HepG2 (cell line): ENCODE results near the gene DPP7. TPM values are rescaled to one million over a fixed set of nuclear protein-coding genes. Genes with fewer than 3 reads are reported as not detected.

Experiments used
- CSRNP1 ChIP-seq: sonication (generic); formaldehyde crosslinking; IDR thresholded peaks from 2 replicates; pipeline ENCODE4 v1.8.1; 2023; ENCODE audit warnings: mild to moderate bottlenecking, missing genetic modification reagents
- DBP ChIP-seq: sonication (generic); formaldehyde crosslinking; IDR thresholded peaks from 2 replicates; pipeline ENCODE4 v1.4.0; 2020; ENCODE audit warnings: missing genetic modification reagents; ENCODE audit errors: not compliant biosample characterization
- ESRRA ChIP-seq: sonication (generic); formaldehyde crosslinking; IDR thresholded peaks from 2 replicates; pipeline ENCODE4 v1.5.1; 2020; ENCODE audit warnings: mild to moderate bottlenecking, low read depth, missing genetic modification reagents
- FOXK2 ChIP-seq: fragments of 450-650 bp; IDR thresholded peaks from 2 replicates; pipeline ENCODE4 v1.6.1; 2016
- GABPB1 ChIP-seq: IDR thresholded peaks from 2 replicates; pipeline ENCODE4 v1.6.1; 2016; ENCODE audit warnings: mild to moderate bottlenecking, missing genetic modification reagents, moderate library complexity, missing compliant biosample characterization
- MIER2 ChIP-seq: IDR thresholded peaks from 2 replicates; pipeline ENCODE4 v1.6.1; 2016; ENCODE audit warnings: missing biosample characterization, missing genetic modification reagents
- MIXL1 ChIP-seq: IDR thresholded peaks from 2 replicates; pipeline ENCODE4 v1.6.1; 2016
- MXI1 ChIP-seq: IDR thresholded peaks from 3 replicates; pipeline ENCODE4 v1.6.1; 2012; ENCODE audit warnings: low read depth, low read length, inconsistent platforms, borderline replicate concordance
- MYC ChIP-seq: sonication (generic); formaldehyde crosslinking; IDR thresholded peaks from 2 replicates; pipeline ENCODE4 v1.9.0; 2021; ENCODE audit warnings: missing genetic modification reagents, borderline replicate concordance
- NFKB2 ChIP-seq: sonication (generic); formaldehyde crosslinking; IDR thresholded peaks from 2 replicates; pipeline ENCODE4 v1.4.0; 2020; ENCODE audit warnings: missing genetic modification reagents, borderline replicate concordance
- PATZ1 ChIP-seq: sonication (generic); formaldehyde crosslinking; IDR thresholded peaks from 2 replicates; pipeline ENCODE4 v1.4.0; 2020; ENCODE audit warnings: missing genetic modification reagents
- RBAK ChIP-seq: sonication (generic); formaldehyde crosslinking; IDR thresholded peaks from 2 replicates; pipeline ENCODE4 v1.5.1; 2020; ENCODE audit warnings: mild to moderate bottlenecking, missing genetic modification reagents
- RCOR2 ChIP-seq: IDR thresholded peaks from 2 replicates; pipeline ENCODE4 v1.6.1; 2016; ENCODE audit warnings: missing biosample characterization, missing genetic modification reagents
- REST ChIP-seq, 2 experiments: IDR thresholded peaks; 2 replicates each; pipeline ENCODE4 v1.6.1; 2011 to 2012; ENCODE audit warnings: low read length in 2 of 2, borderline replicate concordance in 1 of 2, low read depth in 1 of 2, mild to moderate bottlenecking in 1 of 2, moderate library complexity in 1 of 2
- SP4 ChIP-seq: sonication (generic); formaldehyde crosslinking; IDR thresholded peaks from 2 replicates; pipeline ENCODE4 v1.8.1; 2023; ENCODE audit warnings: mild to moderate bottlenecking, missing genetic modification reagents
- SRY ChIP-seq: sonication (generic); formaldehyde crosslinking; IDR thresholded peaks from 2 replicates; pipeline ENCODE4 v1.8.0; 2022; ENCODE audit warnings: mild to moderate bottlenecking, missing genetic modification reagents
- XRCC5 ChIP-seq: fragments of 200-400 bp; formaldehyde crosslinking; optimal IDR thresholded peaks from 2 replicates; pipeline ENCODE3; 2017; ENCODE audit warnings: mild to moderate bottlenecking, low read length
- ZBTB25 ChIP-seq: IDR thresholded peaks from 2 replicates; pipeline ENCODE4 v1.6.1; 2018; ENCODE audit warnings: missing genetic modification reagents
- ZNF501 ChIP-seq: sonication (generic); formaldehyde crosslinking; IDR thresholded peaks from 2 replicates; pipeline ENCODE4 v1.5.1; 2020; ENCODE audit warnings: mild to moderate bottlenecking, moderate library complexity, missing genetic modification reagents
- ZNF570 ChIP-seq: sonication (generic); formaldehyde crosslinking; IDR thresholded peaks from 2 replicates; pipeline ENCODE4 v1.4.0; 2020; ENCODE audit warnings: mild to moderate bottlenecking, missing genetic modification reagents, borderline replicate concordance
- polyA plus RNA-seq, 8 experiments: library from polyadenylated mRNA; depleted of rRNA in 3 of 8; stranded (reverse) in 7 of 8; unstranded in 1 of 8; fragments of >200 nt; fragmentation: Illumina TruSeq in 4 of 8; extraction: Trizol in 4 of 8; gene quantifications; 2 replicates each; pipeline versions ENCODE4 v1.2.1 to v1.2.3, GENCODE V29; 2011 to 2016; ENCODE audit warnings: low read depth in 4 of 8, missing spikeins in 1 of 8, mixed read lengths in 1 of 8; ENCODE audit not compliant: insufficient read depth in 1 of 8
- total RNA-seq, 5 experiments: library from RNA; depleted of rRNA; stranded (reverse); fragments of >200 nt; fragmentation: Illumina TruSeq; extraction: Trizol; gene quantifications; 2 replicates each; pipeline ENCODE4 v1.2.3, GENCODE V29; 2016; ENCODE audit warnings: low read depth in 1 of 5

Gene DPP7
- total and polyA plus RNA-seq, 2 of the 13 experiments (the other 11 are each of a cell fraction or from before 2014, with no cell fraction given): 1.2 to 4.5 TPM

GRCh38 chr9:137064027-137064879 lies 50.3 kb downstream of the DPP7 start (continued):
- TF ChIP-seq REST (IDR thresholded peaks at IDR 0.05; ENCODE audit: borderline replicate concordance in 1 of 2, low read depth in 1 of 2, low read length in 2 of 2) (peak in 1 of 2 experiments; percentile 46; a peak in 1 of 4 replicates), MIXL1 (CRISPR knock-in tag) (0 out of 2 replicates have a peak, but pooled peaks have one; percentile 27), NFKB2 (CRISPR knock-in tag) (peak; percentile 32; the same call in 1 of the 2 replicates), FOXK2 (no peak), RBAK (no peak), MIER2 (CRISPR knock-in tag) (peak; percentile 79), ZBTB25 (CRISPR knock-in tag) (0 out of 2 replicates have a peak, but pooled peaks have one; percentile 32), SP4 (CRISPR knock-in tag) (no peak), RCOR2 (no peak), MXI1 (peak; percentile 34; the same call in 1 of the 3 replicates), GABPB1 (CRISPR knock-in tag) (peak; percentile 73), MYC (CRISPR knock-in tag) (peak; percentile 46; the same call in 1 of the 2 replicates), SRY (0 out of 2 replicates have a peak, but pooled peaks have one; percentile 44), PATZ1 (peak; percentile 27), ZNF570 (CRISPR knock-in tag) (no peak), ESRRA (CRISPR knock-in tag) (0 out of 2 replicates have a peak, but pooled peaks have one; percentile 53), XRCC5 (peak; percentile 58), ZNF501 (CRISPR knock-in tag) (0 out of 2 replicates have a peak, but pooled peaks have one; percentile 48), DBP (no peak), CSRNP1 (no peak)
